Stimulated activated naive CD8-positive, alpha-beta T cell treated with anti-CD3 and anti-CD28 coated beads, Interleukin-15, amount 100 ng/mL, for 72 hours (primary cell): ENCODE data around the gene AKR1D1.
"Not testable (repeated sequence)": the region's sequence is repeated elsewhere in the genome, so short reads cannot be mapped to it uniquely, and the experiment has no call there.

Experiments
- ATAC-seq: fragments of 150-1000 bp; cut with Tn5 transposase; 2 replicates; pipeline ENCODE4 v1.10.0; 2021; ENCODE audit warnings: mild to moderate bottlenecking, moderate library complexity
- DNase-seq, 2 donors: peaks; one replicate each; pipeline ENCODE4 v3.0.0; 2021 to 2022
- H3K27ac Mint-ChIP-seq, 2 donors: one replicate each; pipeline ENCODE4 v1.8.0; 2022; ENCODE audit warnings: mild to moderate bottlenecking in 2 of 2, mixed read lengths in 2 of 2, moderate library complexity in 2 of 2
- H3K27me3 Mint-ChIP-seq: one replicate; pipeline ENCODE4 v1.8.0; 2022; ENCODE audit warnings: mixed read lengths
- H3K4me1 Mint-ChIP-seq: one replicate; pipeline ENCODE4 v1.8.0; 2022; ENCODE audit warnings: mild to moderate bottlenecking, mixed read lengths
- H3K4me3 Mint-ChIP-seq, 2 donors: one replicate each; pipeline ENCODE4 v1.8.0; 2022; ENCODE audit warnings: mild to moderate bottlenecking in 2 of 2, mixed read lengths in 2 of 2, moderate library complexity in 1 of 2
- H3K9me3 Mint-ChIP-seq, 2 donors: one replicate each; pipeline ENCODE4 v1.8.0; 2022; ENCODE audit warnings: mixed read lengths in 2 of 2

AKR1D1 gene

GRCh38 chr7:138089080-138089901 is 13.0 kb downstream of the AKR1D1 start:
- ATAC-seq (no peak), DNase-seq (no peak)
- Mint-ChIP-seq H3K4me3 (no peak overlapping the region), H3K27ac (no peak overlapping the region), H3K27me3 (no peaks in the 10 kb centered on the region), H3K9me3 (no peaks in the 10 kb centered on the region), H3K4me1 (no peaks in the 10 kb centered on the region)

- no peaks in the 10 kb centered on the region for H3K9me3 Mint-ChIP-seq
- no peak overlapping the region for H3K27ac Mint-ChIP-seq
- DNase-seq, result no peak
- H3K27me3 Mint-ChIP-seq, result peaks cover 7% of the 10 kb centered on the region
- H3K4me3 Mint-ChIP-seq, result no peak overlapping the region
- ATAC-seq, result no peak
- H3K4me1 Mint-ChIP-seq, result no peaks in the 10 kb centered on the region
Measured at GRCh38 chr7:138091032-138091431, 14.8 kb downstream of the AKR1D1 start.

GRCh38 chr7:138091840-138092239 is 15.6 kb downstream of the AKR1D1 start:
- H3K4me1 Mint-ChIP-seq, H3K27me3 Mint-ChIP-seq, ATAC-seq, H3K4me3 Mint-ChIP-seq, H3K27ac Mint-ChIP-seq, DNase-seq, H3K9me3 Mint-ChIP-seq: not testable (repeated sequence)

GRCh38 chr7:138092486-138093028 is 16.3 kb downstream of the AKR1D1 start:
- Mint-ChIP-seq H3K4me1 (no peaks in the 10 kb centered on the region), H3K4me3 (no peak overlapping the region), H3K27me3 (peaks cover 7% of the 10 kb centered on the region), H3K9me3 (no peaks in the 10 kb centered on the region), H3K27ac (no peak overlapping the region)
- DNase-seq, result no peak
- no peak for ATAC-seq

- Mint-ChIP-seq H3K27ac (peak overlapping the region in 1 of 2 donors; percentile 52), H3K4me1 (no peaks in the 10 kb centered on the region), H3K4me3 (no peak overlapping the region), H3K27me3 (peaks cover 7% of the 10 kb centered on the region), H3K9me3 (no peaks in the 10 kb centered on the region)
- DNase-seq (no peak), ATAC-seq (no peak)
Measured at GRCh38 chr7:138095972-138096935, 20.0 kb downstream of the AKR1D1 start.

GRCh38 chr7:138097064-138097741 is 20.9 kb downstream of the AKR1D1 start:
- Mint-ChIP-seq H3K4me1 (no peaks in the 10 kb centered on the region), H3K9me3 (no peaks in the 10 kb centered on the region), H3K27me3 (peaks cover 7% of the 10 kb centered on the region), H3K4me3 (no peak overlapping the region), H3K27ac (peak overlapping the region in 1 of 2 donors; percentile 2)
- no peak for DNase-seq
- ATAC-seq, result peak; percentile 26

GRCh38 chr7:138099813-138100212 is 23.6 kb downstream of the AKR1D1 start:
- Mint-ChIP-seq H3K9me3 (no peaks in the 10 kb centered on the region), H3K27me3 (peaks cover 5% of the 10 kb centered on the region), H3K4me1 (no peaks in the 10 kb centered on the region), H3K4me3 (no peak overlapping the region), H3K27ac (no peak overlapping the region)
- no peak for DNase-seq
- no peak for ATAC-seq

- ATAC-seq, result no peak
- Mint-ChIP-seq H3K27ac (no peak overlapping the region), H3K9me3 (no peaks in the 10 kb centered on the region), H3K27me3 (no peaks in the 10 kb centered on the region), H3K4me3 (no peak overlapping the region), H3K4me1 (no peaks in the 10 kb centered on the region)
- no peak for DNase-seq
Measured at GRCh38 chr7:138105221-138105620, 29.0 kb downstream of the AKR1D1 start.

- Mint-ChIP-seq H3K9me3 (no peaks in the 10 kb centered on the region), H3K4me3 (no peak overlapping the region), H3K27ac (no peak overlapping the region), H3K27me3 (peaks cover 8% of the 10 kb centered on the region), H3K4me1 (no peaks in the 10 kb centered on the region)
- ATAC-seq (no peak), DNase-seq (no peak)
Measured at GRCh38 chr7:138115047-138115446, 38.8 kb downstream of the AKR1D1 start.

GRCh38 chr7:138116141-138116540 is 39.9 kb downstream of the AKR1D1 start:
- H3K27me3 Mint-ChIP-seq, result peaks cover 8% of the 10 kb centered on the region
- H3K4me1 Mint-ChIP-seq, result no peaks in the 10 kb centered on the region
- DNase-seq, result no peak
- H3K9me3 Mint-ChIP-seq, result no peaks in the 10 kb centered on the region
- no peak overlapping the region for H3K27ac Mint-ChIP-seq
- H3K4me3 Mint-ChIP-seq, result no peak overlapping the region
- no peak for ATAC-seq

GRCh38 chr7:138116892-138117291 is 40.6 kb downstream of the AKR1D1 start:
- ATAC-seq, result no peak
- H3K9me3 Mint-ChIP-seq, result no peaks in the 10 kb centered on the region
- peaks cover 8% of the 10 kb centered on the region for H3K27me3 Mint-ChIP-seq
- DNase-seq, result no peak
- no peak overlapping the region for H3K4me3 Mint-ChIP-seq
- H3K27ac Mint-ChIP-seq, result no peak overlapping the region
- no peaks in the 10 kb centered on the region for H3K4me1 Mint-ChIP-seq

- H3K9me3 Mint-ChIP-seq, result no peaks in the 10 kb centered on the region
- ATAC-seq (no peak), DNase-seq (no peak)
- no peak overlapping the region for H3K4me3 Mint-ChIP-seq
- H3K27me3 Mint-ChIP-seq, result peaks cover 8% of the 10 kb centered on the region
- no peaks in the 10 kb centered on the region for H3K4me1 Mint-ChIP-seq
- no peak overlapping the region for H3K27ac Mint-ChIP-seq
Measured at GRCh38 chr7:138120140-138120827, 44.0 kb downstream of the AKR1D1 start.

- H3K27ac Mint-ChIP-seq, result no peak overlapping the region
- no peaks in the 10 kb centered on the region for H3K9me3 Mint-ChIP-seq
- ATAC-seq (no peak), DNase-seq (no peak)
- H3K4me1 Mint-ChIP-seq, result no peaks in the 10 kb centered on the region
- no peak overlapping the region for H3K4me3 Mint-ChIP-seq
- H3K27me3 Mint-ChIP-seq, result no peaks in the 10 kb centered on the region
Measured at GRCh38 chr7:138122162-138122561, 45.9 kb downstream of the AKR1D1 start.

GRCh38 chr7:138125119-138125518 is 48.9 kb downstream of the AKR1D1 start:
- DNase-seq (no peak), ATAC-seq (no peak)
- Mint-ChIP-seq H3K27me3 (no peaks in the 10 kb centered on the region), H3K4me3 (no peak overlapping the region), H3K9me3 (no peaks in the 10 kb centered on the region), H3K27ac (no peak overlapping the region), H3K4me1 (no peaks in the 10 kb centered on the region)

- Mint-ChIP-seq H3K27me3 (no peaks in the 10 kb centered on the region), H3K4me1 (no peaks in the 10 kb centered on the region), H3K9me3 (no peaks in the 10 kb centered on the region), H3K4me3 (no peak overlapping the region), H3K27ac (no peak overlapping the region)
- no peak for ATAC-seq
- no peak for DNase-seq
Measured at GRCh38 chr7:138125598-138126111, 49.4 kb downstream of the AKR1D1 start.
